NCI-H1092 treated with DMSO at 0.1 percent for 48 hours (cell line): ENCODE results near the gene KIN.
A peak's percentile ranks its signal among the peaks of the same experiment; 100 is the strongest.
"Not testable (repeated sequence)": the region's sequence is repeated elsewhere in the genome, so short reads cannot be mapped to it uniquely, and the experiment has no call there.

Source experiments
- DNase-seq: peaks from one replicate; lab custom pipeline; 2025; lab: John Stamatoyannopoulos, UW

KIN gene

DNA sequence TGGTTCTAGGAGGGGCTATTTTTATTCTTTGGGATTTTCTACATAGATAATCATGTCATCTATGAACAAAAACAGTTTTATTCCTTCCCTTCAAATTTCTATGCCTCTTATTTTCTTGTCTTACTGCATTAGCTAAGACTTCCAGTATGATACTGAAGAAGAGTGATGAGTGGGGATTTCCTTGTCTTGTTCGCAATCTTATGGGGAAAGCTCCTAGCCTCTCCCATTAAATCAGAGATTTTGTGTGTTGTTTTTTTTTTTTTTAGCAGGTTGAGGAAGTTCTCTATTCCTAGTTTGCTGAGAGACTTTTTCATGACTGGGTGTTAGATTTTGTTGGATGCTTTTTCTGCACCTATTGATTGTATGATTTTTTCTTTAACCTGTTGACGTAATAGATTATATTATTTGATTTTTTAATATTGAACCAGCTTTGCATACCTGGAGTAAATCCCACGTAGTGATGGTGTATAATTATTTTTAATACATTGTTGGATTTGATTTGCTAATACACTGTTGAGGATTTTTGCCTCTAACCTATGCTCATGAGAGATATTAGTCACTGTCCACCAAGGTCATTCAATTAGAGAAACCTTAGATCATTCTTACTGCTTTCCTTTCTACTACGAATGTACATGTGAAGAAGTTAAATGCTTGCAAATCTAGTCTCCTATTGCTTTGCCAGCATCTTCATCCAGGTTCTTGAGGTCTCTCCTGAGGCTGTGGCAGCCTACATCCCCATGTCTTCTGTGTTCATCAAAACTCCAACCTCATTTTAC, 6.6 kb upstream of the KIN start:
- DNase-seq, result no peak

GRCh38 chr10:7792541-7792940, 4.7 kb upstream of the KIN start:
- DNase-seq, result no peak

DNA sequence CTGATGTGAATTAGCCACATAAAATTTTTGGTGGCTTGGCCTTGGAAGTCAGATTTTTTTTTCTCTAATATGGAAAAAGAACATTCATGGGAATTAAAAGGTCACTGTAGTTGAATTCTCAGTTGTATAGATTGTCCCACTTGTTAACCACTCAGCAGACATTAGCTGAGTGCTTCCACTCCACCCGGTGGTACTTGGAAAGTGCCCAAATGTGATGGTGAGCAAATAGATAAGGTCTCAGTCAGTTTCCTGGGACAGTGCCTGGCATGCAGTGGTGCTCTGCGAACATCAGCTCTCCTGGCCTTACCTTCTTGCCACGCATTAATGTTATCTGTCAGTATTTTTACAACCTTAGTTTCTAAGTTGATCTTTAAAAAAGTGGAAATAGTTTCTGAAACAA, 1.6 kb upstream of the KIN start:
- DNase-seq, result peak; percentile 36

- peak; percentile 22 for DNase-seq
Observed at GRCh38 chr10:7788639-7789286, 970 bp upstream of the KIN start.

- no peak for DNase-seq
Observed at GRCh38 chr10:7787150-7787856, 490 bp downstream of the KIN start.

GRCh38 chr10:7786430-7786829, 1.4 kb downstream of the KIN start:
- DNase-seq, result no peak

DNA sequence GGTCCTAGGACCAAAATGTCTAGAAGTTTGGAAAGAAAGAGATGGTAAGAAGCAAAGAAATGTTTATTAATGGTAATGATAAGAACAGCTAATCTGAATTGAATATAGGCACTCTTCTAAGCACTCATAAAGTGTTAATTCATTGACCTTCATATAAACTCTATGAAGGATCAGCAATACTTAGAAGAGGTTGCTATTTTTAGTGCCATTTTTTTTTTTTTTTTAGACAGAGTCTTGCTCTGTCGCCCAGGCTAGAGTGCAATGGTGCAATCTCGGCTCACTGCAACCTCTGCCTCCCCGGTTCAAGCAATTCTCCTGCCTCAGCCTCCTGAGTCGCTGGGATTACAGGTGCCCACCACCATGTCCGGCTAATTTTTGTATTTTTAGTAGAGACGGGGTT, 5.6 kb downstream of the KIN start:
- DNase-seq, result not testable (repeated sequence)

GRCh38 chr10:7776777-7777176, 11.0 kb downstream of the KIN start:
- DNase-seq, result no peak

DNA sequence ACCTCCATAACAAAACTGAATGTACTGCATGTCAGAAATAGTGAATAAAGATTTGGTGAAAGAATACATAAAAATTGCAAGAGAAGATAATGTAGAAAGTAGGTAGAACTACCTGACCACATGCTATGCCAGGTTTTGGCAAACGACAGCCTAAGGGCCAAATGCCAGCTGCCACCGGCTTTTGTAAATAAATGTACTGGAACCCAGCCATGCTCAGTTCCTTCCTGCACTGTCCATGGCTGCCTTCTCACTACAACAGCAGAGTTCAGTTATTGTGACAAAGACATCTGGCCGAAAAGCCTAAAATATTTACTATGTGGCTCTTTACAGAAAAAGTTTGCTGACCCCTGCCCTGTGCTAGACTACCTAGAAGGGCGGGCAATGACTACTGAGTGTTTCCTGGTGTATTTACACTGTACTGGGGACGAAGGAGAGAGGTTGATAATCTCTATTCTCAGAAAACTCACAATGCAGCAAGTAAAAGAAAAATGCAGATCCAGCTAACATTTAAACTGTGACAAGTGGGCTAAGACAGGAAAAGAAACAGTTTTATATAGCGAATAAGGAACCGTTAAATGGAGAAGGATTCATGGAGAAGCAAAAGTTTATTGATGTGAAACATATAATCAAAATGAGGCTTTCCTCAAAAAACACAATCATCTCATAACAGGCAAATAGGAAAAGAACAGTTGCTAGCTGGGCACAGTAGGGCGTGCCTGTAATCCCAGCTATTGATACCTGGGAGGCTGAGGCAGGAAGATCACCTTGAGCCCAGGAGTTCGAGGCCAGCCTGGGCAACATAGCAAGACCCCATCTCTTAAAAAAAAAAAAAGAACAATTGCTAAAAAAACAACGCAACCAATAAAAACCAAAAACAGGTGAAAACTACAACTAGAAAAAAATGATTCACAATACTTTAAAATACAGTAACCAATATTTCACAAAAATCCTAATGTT, 13.7 kb downstream of the KIN start:
- DNase-seq, result peak; percentile 60

DNA sequence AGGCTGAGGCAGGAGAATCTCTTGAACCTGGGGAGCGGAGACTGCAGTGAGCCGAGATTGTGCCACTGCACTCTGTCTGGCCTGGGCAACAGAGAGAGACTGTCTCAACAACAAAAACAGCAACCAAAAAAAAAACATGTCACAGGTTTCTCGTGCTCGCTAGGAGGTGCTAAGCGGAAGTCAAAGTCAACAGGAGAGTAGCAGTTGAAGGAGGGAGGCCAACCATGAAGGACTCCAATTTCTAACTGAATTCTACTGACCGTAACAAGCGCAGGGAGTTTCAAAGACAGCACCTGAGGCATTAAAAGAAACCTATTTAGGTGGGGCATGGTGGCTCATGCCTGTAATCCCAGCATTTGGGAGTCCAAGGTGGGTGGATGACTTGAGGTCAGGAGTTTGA, 19.4 kb downstream of the KIN start:
- no peak for DNase-seq

- no peak for DNase-seq
Observed at GRCh38 chr10:7767209-7767608, 20.6 kb downstream of the KIN start.

DNA sequence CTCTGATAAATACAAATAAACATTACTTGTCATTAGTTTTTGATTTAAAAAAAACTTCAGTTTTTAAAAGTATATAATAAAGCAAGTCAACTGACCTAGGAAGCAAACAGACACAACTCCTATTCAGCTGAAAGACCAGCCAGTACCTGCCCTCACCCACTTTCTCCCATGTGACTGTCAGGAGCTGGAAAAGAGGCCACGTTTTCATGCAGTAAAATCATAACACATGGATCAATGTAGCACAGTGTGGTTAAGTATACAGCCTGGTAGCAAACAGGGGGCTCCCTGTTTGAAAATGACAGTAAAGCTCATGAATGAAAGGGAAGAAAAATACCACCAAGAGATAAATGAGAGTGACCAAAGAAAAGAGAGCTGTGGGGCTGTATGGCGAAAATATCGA, 21.6 kb downstream of the KIN start:
- no peak for DNase-seq

DNA sequence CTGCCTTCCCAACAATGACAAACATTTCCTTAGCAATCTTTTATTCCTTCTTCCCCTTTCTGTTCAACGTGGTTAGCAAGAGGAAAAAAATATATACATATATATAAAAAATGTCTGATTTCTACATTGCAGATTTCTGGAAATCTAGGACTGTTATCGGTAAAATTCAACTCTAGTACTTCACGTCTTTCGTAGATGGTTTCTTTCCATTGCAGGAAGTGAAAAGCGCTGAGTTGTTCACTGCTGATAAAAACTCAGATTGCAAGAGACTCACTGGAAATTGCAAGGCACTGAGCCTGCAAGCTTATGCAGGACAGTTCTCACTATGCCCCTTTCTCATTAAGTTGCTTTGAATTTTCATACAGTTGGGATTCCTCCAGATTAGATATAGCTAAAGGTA, 23.9 kb downstream of the KIN start:
- no peak for DNase-seq

GRCh38 chr10:7756360-7756992, 31.3 kb downstream of the KIN start:
- peak; percentile 14 for DNase-seq

DNA sequence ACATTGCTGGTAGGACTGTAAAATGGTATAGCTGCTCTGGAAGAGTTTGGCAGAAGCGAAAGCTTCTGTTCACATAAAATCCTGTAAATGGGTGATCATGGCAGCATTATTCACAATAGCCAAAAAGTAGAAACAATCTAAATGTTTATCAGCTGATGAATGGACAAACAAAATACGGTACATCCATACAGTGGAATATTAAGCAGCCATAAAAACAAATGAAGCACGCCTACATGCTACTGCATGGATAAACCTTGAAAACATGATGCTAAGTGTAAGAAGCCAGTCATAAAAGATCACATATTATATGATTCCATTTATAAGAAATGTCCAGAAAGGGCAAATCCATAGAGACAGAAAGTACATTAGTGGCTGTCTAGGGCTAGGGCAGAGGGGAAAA, 32.7 kb downstream of the KIN start:
- no peak for DNase-seq

GRCh38 chr10:7752251-7752650, 35.5 kb downstream of the KIN start:
- no peak for DNase-seq

- no peak for DNase-seq
Observed at GRCh38 chr10:7750222-7750621, 37.6 kb downstream of the KIN start.

DNA sequence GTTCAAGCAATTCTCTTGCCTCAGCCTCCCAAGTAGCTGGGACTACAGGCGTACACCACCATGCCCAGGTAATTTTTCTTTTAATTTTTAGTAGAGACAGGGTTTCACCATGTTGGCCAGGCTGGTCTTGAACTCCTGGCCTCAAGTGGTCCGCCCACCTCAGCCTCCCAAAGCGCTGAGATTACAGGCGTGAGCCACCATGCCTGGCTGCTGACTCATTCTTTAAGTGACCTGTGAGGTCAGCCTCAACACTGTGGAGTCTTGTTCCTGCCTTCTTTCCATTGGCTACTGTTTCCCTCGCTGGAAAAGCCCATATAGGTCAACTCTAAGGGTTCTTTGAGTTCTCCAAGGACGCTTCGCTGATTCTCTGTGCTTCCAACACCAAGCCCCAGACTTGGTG, 39.2 kb downstream of the KIN start:
- DNase-seq, result not testable (repeated sequence)

GRCh38 chr10:7744307-7744706, 43.5 kb downstream of the KIN start:
- DNase-seq, result no peak

DNA sequence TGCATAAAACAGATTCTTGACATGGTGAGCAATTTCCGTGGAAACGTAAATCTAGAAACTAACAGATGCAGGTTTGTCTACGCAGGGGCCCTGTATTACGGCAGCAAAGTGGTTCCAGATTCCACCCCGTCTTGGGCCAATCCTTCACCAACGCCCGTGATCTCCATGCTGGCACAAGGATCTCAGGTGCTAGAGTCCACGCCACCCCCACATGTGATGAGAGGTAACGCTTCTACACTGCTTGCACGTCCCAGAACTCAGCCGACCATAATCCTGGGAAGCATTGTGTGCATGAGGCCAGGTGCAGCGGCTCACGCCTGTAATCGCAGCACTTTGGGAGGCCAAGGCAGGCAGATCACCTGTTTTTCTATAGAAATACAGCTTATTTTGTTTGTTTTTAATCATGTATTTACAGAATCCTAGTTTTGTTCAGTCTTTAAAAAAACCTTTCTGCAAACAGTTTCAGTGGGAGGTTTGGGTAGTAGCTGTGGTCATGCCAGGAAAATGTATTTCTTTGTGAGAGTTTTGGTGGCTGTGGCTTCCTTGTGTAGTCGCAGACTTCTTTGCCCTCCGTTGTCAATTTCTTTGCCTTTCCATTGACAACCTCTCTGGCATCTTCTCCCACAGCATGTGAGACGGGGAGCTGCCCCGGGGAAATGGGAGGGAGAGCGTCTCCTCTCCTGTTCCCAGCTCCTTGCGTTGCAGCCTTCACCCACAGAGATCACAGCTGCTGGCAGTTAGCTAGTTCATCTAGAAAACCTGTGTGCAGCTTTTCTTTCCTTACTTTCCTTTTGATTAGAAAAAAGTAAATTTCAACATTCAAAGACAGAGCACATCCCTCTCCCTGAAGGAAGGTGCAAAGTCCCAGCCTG, 49.0 kb downstream of the KIN start:
- DNase-seq, result peak; percentile 8

DNA sequence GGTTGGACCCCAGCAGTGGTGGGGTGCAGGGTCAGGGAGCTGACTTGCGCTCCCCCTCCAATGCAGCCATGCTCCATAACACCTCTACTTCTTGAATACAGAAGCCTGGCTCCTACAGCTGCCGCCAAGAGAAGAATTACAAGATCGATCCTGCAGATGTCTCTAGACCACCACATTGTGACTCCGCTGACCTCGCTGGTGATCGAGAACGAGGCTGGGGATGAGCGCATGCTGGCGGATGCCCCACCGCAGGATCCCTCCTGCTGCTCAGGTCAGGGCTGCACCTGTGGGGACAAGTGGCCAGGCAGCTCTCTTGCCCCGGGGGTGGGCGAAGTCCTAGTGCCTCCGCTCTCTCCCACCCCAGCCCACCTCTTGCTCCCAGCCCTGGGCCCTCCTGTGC, 53.0 kb downstream of the KIN start:
- no peak for DNase-seq
